Esophagus muscularis mucosa (tissue), 4 donors: ENCODE data around the gene ZNF554.

Experiments used
- CTCF ChIP-seq, 3 experiments: fragments of 200-600 bp in 2 of 3; fragments of 450-650 bp in 1 of 3; sonication (generic) in 2 of 3; IDR thresholded peaks; one replicate each; pipeline ENCODE4 v1.5.1; 2017 to 2019; ENCODE audit warnings: antibody characterized with exemption in 3 of 3, mild to moderate bottlenecking in 2 of 3, moderate library complexity in 1 of 3
- EP300 ChIP-seq: sonication (generic); formaldehyde crosslinking; IDR thresholded peaks from one replicate; pipeline ENCODE4 v1.6.1; 2017; ENCODE audit warnings: antibody characterized with exemption
- POLR2A ChIP-seq: fragments of 450-650 bp; IDR thresholded peaks from one replicate; pipeline ENCODE4 v1.6.1; 2017; ENCODE audit warnings: antibody characterized with exemption, moderate library complexity, mild to moderate bottlenecking, low read depth

GRCh38 chr19:2841855-2842574, 22.3 kb downstream of the ZNF554 start:
- no peak for TF ChIP-seq CTCF (IDR thresholded peaks at IDR 0.05)
- TF ChIP-seq EP300, result no peak
- TF ChIP-seq POLR2A, result no peak
